GM12878 (cell line): ENCODE measurements around the gene MCCD1. TPM values are rescaled to one million over a fixed set of nuclear protein-coding genes. Genes with fewer than 3 reads are reported as not detected.

Experiments
- BHLHE40 ChIP-seq, 2 experiments: fragments of 450-650 bp in 1 of 2; IDR thresholded peaks; 2 replicates each; pipeline ENCODE4 v1.6.1; 2011 to 2017; ENCODE audit warnings: low read depth in 2 of 2, borderline replicate concordance in 1 of 2, improper control_type of control experiment in 1 of 2, low read length in 1 of 2, mild to moderate bottlenecking in 1 of 2
- CBFB ChIP-seq: IDR thresholded peaks from 2 replicates; pipeline ENCODE4 v1.6.1; 2016; ENCODE audit warnings: antibody characterized with exemption, low read depth
- CEBPZ ChIP-seq: fragments of 150-350 bp; IDR thresholded peaks from 2 replicates; pipeline ENCODE4 v1.6.1; 2016; ENCODE audit warnings: low read depth, low read length
- CHD2 ChIP-seq: IDR thresholded peaks from 2 replicates; pipeline ENCODE4 v1.6.1; 2011; ENCODE audit warnings: low read depth, low read length, improper control_type of control experiment, borderline replicate concordance
- DPF2 ChIP-seq: fragments of 450-650 bp; IDR thresholded peaks from 2 replicates; pipeline ENCODE4 v1.6.1; 2017; ENCODE audit warnings: mild to moderate bottlenecking
- HDAC6 ChIP-seq: fragments of 200-600 bp; sonication (generic); IDR thresholded peaks from one replicate; pipeline ENCODE4 v1.8.0; 2017; ENCODE audit warnings: antibody characterized with exemption; ENCODE audit not compliant: unreplicated experiment
- POU2F2 ChIP-seq: IDR thresholded peaks from 3 replicates; pipeline ENCODE4 v1.6.1; 2011; ENCODE audit warnings: low read depth, mild to moderate bottlenecking, low read length, borderline replicate concordance
- RCOR1 ChIP-seq: conservative IDR thresholded peaks from 2 replicates; pipeline ENCODE4 v1.6.1; 2012; ENCODE audit warnings: low read depth, low read length, improper control_type of control experiment
- RELA ChIP-seq: fragments of 450-650 bp; IDR thresholded peaks from 2 replicates; pipeline ENCODE4 v1.8.0; 2014; ENCODE audit warnings: borderline replicate concordance; ENCODE audit not compliant: partially characterized antibody
- SIN3A ChIP-seq: IDR thresholded peaks from 2 replicates; pipeline ENCODE4 v1.6.1; 2012; ENCODE audit warnings: low read depth, low read length, improper control_type of control experiment
- SMARCA5 ChIP-seq: fragments of 450-650 bp; IDR thresholded peaks from 2 replicates; pipeline ENCODE4 v1.6.1; 2017; ENCODE audit warnings: mild to moderate bottlenecking
- SREBF2 ChIP-seq: IDR thresholded peaks from 2 replicates; pipeline ENCODE4 v1.6.1; 2012; ENCODE audit warnings: mild to moderate bottlenecking, low read length
- TAF1 ChIP-seq: IDR thresholded peaks from 2 replicates; pipeline ENCODE4 v1.6.1; 2011; ENCODE audit warnings: mild to moderate bottlenecking, low read depth, low read length, borderline replicate concordance
- TBL1XR1 ChIP-seq: IDR thresholded peaks from 2 replicates; pipeline ENCODE4 v1.6.1; 2012; ENCODE audit warnings: low read depth, low read length, improper control_type of control experiment
- ZNF24 ChIP-seq: fragments of 450-650 bp; IDR thresholded peaks from 2 replicates; pipeline ENCODE4 v1.6.1; 2017; ENCODE audit warnings: antibody characterized with exemption, mild to moderate bottlenecking
- polyA plus RNA-seq, 11 experiments: library from polyadenylated mRNA; depleted of rRNA in 4 of 11; unstranded in 6 of 11; stranded (reverse) in 5 of 11; fragments of >200 nt; fragmentation: Nextera tagmentation in 4 of 11; fragmentation: Illumina TruSeq in 1 of 11; extraction: Ambion mirVana in 4 of 11; extraction: Trizol in 1 of 11; gene quantifications; 1 replicate in 1 of 11; 2 replicates in 10 of 11; pipeline versions ENCODE4 v1.2.1 to v1.2.3, GENCODE V29; 2011 to 2016; ENCODE audit warnings: inconsistent platforms in 2 of 11, missing spikeins in 2 of 11, low read depth in 1 of 11
- total RNA-seq, 4 experiments: library from RNA; depleted of rRNA in 3 of 4; stranded (reverse); fragments of >200 nt in 3 of 4; fragmentation: Illumina TruSeq in 1 of 4; extraction: Trizol in 1 of 4; gene quantifications; 2 replicates each; pipeline versions ENCODE4 v1.2.1 to v1.2.3, GENCODE V29; 2013 to 2021
- TF ChIP-seq, protein P1 (sequence below): fragments of 450-650 bp; conservative IDR thresholded peaks from 2 replicates; pipeline ENCODE4 v1.6.1; 2017; ENCODE audit warnings: mild to moderate bottlenecking, moderate library complexity

MCCD1 gene
- total and polyA plus RNA-seq, 10 of the 15 experiments (the other 5 are each of a cell fraction or from before 2014, with no cell fraction given): not detected

DNA sequence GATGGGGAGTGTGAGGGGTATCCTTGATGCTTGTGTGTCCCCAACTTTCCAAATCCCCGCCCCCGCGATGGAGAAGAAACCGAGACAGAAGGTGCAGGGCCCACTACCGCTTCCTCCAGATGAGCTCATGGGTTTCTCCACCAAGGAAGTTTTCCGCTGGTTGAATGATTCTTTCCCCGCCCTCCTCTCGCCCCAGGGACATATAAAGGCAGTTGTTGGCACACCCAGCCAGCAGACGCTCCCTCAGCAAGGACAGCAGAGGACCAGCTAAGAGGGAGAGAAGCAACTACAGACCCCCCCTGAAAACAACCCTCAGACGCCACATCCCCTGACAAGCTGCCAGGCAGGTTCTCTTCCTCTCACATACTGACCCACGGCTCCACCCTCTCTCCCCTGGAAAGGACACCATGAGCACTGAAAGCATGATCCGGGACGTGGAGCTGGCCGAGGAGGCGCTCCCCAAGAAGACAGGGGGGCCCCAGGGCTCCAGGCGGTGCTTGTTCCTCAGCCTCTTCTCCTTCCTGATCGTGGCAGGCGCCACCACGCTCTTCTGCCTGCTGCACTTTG, 46.7 kb downstream of the MCCD1 start, which contains the start of gene TNF (continued):
- TF ChIP-seq CEBPZ (0 out of 2 replicates have a peak, but pooled peaks have one; percentile 8), ZNF24 (no peak), TAF1 (peak; percentile 94; the same call in 1 of the 2 replicates), CBFB (peak; percentile 96), SIN3A (peak; percentile 70; the same call in 1 of the 2 replicates), SMARCA5 (0 out of 2 replicates have a peak, but pooled peaks have one; percentile 1), RCOR1 (peak; percentile 80; the same call in 1 of the 2 replicates), SREBF2 (no peak), BHLHE40 (IDR thresholded peaks at IDR 0.05; ENCODE audit: borderline replicate concordance in 1 of 2, low read depth in 2 of 2, low read length in 1 of 2) (peak; percentile 39 to 56; a peak in 2 of 4 replicates), DPF2 (0 out of 2 replicates have a peak, but pooled peaks have one; percentile 23), CHD2 (0 out of 2 replicates have a peak, but pooled peaks have one; percentile 8), HDAC6 (peak; percentile 90), TBL1XR1 (peak; percentile 65; the same call in 1 of the 2 replicates), RELA (peak; percentile 51), POU2F2 (peak; percentile 98)
- TF ChIP-seq, protein P1, sequence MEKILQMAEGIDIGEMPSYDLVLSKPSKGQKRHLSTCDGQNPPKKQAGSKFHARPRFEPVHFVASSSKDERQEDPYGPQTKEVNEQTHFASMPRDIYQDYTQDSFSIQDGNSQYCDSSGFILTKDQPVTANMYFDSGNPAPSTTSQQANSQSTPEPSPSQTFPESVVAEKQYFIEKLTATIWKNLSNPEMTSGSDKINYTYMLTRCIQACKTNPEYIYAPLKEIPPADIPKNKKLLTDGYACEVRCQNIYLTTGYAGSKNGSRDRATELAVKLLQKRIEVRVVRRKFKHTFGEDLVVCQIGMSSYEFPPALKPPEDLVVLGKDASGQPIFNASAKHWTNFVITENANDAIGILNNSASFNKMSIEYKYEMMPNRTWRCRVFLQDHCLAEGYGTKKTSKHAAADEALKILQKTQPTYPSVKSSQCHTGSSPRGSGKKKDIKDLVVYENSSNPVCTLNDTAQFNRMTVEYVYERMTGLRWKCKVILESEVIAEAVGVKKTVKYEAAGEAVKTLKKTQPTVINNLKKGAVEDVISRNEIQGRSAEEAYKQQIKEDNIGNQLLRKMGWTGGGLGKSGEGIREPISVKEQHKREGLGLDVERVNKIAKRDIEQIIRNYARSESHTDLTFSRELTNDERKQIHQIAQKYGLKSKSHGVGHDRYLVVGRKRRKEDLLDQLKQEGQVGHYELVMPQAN: peak; percentile 61; the same call in 1 of the 2 replicates
- TF ChIP-seq, all 136 proteins: peak for 48
